Endometrium (tissue), 2 donors: ENCODE data around the gene KAZN.

Experiments
- FAIRE-seq: peaks from 2 replicates; lab custom pipeline; 2012; peaks lifted over from hg19 to GRCh38; lab: Jason Lieb, UNC
- donor health status: control.
- donor health status: control.

KAZN gene

DNA sequence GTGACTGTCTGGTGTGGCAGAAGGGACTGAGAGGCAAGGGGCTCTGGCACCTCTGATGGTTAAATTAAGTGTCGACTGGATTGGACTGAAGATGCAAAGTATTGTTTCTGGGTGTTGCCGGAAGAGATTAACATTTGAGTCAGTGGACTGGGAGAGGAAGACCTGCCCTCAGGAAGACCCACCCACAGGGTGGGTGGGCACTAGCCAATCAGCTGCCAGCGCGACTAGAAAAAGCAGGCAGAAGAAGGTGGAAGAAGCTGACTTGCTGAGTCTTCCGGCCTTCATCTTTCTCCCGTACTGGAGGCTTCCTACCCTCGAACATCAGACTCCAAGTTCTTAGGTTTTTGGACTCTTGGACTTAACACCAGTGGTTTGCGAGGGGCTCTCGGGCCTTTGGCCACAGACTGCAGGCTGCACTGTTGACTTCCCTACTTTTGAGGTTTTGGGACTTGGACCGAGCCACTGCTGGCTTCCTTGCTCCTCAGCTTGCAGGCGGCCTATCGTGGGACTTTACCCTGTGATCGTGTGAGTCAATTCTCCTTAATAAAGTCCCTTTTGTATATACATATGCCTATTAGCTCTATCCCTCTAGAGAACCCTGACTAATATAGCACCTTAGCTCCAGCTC lies 79.6 kb downstream of the KAZN start:
- no peak for FAIRE-seq

DNA sequence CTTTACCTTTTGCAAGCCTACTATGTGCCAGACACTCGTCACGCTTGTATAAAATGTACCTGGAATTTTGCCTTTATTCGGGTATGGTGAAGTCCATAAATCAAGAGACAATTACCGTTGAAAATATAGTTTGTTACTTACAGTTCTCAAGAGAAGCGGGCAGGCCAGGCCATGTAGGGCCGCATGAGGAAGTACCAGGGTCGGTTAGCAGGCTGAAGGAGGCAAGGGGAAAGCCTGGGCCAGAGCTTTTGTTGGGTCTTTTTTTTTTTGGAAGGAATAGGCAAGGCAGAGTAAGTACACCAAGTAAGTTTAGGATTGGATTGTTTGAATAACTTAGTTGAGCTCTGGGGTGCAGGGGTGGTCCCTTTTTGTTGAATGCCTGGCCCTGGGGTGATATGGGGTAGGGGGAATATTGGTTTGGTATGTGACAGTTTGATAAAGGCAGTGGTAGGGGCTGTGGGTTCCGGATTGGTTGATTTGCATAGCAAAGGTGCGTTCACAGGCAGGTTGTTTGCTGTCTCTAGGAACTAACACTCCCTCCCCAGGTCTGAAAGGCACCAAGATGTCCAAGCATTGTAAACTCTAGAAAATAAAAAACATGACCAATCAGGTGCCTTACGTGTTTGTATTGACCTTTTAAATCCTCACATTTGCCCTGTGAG lies 80.7 kb downstream of the KAZN start:
- no peak for FAIRE-seq

DNA sequence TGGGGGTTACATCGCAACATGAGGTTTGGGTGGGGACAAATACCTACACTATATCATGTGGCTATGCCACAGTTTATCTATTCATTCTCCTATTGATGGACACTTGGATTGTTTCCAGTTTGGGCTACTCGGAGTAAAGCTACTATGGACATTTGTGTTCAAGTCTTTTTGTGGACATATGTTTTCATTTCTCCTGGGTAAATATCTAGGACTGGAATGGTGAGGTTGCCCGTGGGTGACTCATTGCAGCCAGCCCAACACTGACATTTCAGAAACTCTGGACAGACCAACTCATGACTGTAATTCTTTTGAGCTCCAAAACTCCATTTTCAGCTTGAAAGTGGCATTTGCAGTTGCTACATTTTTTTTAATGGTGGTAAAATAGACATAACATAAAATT lies 82.7 kb downstream of the KAZN start:
- no peak for FAIRE-seq

DNA sequence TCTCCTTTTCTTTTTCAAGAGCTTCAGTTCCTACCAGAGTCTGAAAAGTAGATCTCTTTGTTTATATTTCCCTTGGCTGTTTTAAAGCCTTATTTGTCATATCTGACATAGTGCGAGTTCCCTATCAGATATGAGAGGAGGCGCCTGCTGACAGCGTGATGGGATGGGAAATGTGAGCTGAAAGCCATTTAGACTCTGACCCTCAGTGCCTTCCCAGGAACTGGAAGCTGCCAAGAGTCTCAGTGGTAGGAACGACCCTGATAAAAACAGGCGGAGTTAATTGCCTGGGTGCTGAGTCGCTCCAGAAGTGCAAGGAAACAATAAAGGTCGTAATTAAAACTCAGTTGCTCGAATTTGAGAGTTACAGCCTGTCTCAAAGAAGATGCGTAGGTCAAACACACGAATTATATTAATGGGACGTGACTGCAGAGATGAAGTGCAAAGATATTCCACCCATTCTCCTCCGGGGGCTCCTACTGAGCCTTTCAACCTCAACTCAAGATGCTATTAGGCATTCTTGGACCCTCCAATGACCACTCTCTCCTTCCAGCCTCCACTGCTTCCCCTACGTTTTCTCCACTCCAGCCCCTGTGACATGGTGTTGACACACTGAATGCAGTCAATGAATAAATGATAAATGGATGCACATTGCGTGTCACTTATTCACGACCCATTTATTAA lies 84.6 kb downstream of the KAZN start:
- no peak for FAIRE-seq

DNA sequence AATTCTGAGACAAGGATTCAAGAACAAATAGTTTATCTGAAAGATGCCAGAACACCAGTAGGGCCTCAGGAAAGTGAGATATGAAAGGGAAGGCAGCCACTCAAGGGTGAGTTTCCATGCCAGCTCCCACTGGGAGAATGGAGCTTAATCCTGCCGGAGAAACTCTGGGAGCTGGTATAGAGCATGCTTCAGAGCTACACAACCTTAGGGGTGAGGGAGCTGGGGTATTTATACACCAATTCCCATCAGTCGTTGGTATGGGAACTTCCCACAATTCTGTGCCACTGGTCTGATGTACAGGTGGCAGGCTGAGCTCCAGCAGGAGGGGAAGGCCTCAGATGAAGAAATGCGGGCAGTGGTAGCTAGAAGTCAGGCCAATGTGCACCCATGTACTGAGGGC lies 86.6 kb downstream of the KAZN start:
- no peak for FAIRE-seq

DNA sequence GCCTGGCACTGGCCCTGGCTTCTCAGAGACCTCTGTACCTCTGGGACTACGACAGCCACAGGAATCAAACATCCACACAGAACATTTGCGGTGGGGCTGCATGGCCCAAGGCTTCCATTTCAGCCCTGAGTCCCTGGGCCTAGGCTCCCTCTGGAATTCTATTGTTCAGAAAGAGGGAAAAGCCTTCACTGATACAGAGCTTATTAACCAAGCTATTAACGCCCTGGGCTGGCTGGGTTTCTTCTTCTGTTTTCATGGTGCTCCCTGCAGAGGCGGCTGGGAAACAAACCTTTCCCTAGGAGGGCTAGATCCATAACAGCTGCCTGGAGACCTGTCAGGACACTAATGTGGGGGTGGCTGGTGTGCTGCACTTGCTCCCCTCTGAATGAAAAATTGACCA lies 88.2 kb downstream of the KAZN start:
- FAIRE-seq: no peak

DNA sequence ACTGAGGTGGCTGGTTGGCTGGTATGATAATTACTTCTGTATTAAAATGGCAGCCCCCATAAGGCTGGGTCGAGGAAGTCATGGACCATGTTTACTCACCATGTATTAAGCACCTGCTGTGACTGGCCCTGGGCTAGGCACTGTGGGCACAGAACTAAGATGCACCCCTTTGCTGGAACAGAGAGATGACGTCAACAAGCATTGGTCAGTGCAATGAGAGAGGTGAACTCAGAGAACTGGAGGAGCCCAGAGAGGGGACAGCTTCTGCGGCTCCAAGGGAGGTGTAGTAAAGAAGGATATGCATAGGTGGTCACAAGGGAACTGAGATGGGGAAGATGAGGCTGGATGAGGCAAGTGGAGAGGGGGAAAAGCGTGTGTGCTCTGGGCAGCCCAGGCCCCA lies 88.7 kb downstream of the KAZN start:
- no peak for FAIRE-seq

DNA sequence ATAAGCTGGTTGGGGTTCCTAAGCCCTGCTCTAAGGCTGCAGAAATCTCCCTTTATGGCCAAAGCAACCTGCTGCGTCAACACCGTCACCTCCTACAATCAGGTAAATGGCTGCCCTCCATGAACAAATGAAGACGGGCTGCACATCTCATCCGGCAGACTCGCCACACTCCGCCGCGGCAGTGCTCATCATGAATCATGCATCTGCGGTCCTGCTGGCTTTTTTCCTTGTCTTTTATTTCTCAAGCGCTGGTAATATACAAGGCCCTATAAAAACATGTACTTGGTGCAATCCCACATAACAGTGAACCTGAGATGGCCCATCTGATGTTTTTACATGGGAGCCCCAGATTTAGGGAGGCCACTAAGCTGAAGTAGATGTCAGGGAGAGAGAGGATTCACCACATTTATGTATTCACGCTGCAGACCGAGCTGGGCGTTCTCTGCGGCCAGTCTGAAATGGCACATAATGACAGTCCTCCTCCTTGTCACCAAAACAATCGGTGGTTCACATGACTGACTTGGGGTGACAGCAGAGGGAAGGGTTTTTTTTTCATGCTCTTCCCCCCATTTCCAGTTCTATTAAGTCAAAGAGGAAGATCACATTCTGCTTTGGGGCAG lies 91.6 kb downstream of the KAZN start:
- FAIRE-seq: no peak

DNA sequence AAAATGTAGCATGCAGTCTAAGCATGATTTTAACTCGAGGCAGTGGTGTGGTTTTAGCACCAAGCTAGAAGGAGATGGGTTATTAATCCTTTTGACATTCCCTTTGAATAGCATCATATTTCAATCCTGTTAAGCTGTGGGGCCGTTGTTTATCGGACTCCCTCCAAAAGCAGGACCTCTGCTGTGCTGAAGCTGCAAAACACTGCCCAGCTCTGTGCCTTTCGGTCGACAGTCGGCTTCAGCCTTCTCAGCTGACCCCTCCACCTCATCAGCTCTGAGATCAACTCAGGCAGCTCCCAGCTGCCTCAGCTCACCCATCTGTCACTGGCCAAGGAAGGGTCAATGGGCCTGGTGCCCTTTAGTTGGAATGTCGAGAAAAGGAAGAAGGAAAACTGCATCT lies 95.5 kb downstream of the KAZN start:
- no peak for FAIRE-seq

DNA sequence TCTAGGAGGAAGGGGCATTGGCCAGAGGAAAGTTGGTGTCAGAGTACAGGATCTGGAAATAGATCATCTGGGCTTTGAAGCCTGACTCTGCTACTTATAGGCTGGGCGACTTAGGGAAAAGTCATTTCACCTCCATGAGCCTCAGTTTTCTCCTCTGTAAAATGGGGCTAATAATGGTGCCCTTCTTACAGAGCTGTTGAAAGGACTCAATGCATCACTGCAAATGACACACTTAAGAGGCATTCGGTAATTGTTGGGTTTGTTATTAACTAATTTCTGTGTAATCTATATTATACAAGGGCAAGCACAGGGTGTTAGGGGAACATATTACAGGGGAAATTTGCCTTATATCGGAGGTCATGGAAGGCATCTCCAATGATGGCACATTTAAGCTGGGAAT lies 96.1 kb downstream of the KAZN start:
- no peak for FAIRE-seq

DNA sequence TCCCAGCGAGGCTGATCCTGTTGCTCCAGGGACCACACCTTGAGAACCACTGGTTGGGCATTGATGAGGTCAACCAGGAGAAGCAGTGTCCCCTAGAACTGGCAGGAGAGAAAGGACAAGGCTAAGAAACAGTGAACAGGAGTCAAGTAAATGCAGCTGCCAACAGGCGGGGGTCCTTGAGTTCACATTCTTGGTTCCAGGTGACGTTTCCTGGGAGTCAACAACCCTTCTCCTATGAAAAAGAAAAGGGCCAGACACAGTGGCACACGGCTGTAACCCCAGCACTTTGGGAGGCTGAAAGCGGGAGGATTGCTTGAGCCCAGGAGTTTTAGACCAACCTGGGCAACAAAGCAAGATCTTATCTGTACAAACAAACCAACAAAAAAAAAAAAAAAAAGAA lies 98.3 kb downstream of the KAZN start:
- FAIRE-seq: no peak

DNA sequence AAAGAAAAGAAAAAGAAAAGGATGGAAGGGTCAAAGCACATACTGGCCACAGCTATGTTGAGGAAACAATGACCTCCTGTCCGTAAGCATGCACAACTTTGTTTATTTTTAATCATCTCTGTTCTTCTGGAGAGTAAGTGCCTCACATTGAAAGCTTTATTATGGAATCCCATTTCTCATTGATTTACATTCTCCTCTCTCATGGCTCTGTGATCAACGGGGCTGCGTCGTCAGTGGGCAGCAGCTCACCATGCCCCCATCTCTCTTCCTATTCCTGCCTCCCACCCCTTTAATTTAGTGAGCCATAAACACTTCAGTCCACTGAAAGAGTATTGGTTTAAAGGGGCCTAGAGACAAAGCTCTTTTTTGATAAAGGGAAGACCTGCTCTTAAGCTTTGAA lies 98.9 kb downstream of the KAZN start:
- FAIRE-seq: no peak

DNA sequence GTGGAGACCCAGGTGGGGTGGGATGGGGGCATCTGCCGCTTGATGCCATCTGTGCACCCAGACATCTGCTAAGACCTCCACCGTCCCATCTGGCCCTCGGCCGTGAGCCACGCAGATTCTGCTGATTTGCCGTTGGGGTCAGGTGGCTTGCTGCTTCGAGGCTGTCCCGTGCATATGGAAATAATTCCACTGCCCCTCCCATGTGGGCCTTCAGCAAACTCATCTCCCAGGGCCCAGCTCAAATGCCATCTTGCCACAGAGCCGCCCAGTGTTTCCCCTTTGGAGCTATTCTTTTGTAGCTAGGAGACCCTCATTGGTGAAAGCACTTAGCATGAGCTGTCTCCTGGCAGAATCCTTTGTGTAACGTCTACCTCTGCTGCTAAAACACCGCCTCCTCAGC lies 99.8 kb downstream of the KAZN start:
- no peak for FAIRE-seq

DNA sequence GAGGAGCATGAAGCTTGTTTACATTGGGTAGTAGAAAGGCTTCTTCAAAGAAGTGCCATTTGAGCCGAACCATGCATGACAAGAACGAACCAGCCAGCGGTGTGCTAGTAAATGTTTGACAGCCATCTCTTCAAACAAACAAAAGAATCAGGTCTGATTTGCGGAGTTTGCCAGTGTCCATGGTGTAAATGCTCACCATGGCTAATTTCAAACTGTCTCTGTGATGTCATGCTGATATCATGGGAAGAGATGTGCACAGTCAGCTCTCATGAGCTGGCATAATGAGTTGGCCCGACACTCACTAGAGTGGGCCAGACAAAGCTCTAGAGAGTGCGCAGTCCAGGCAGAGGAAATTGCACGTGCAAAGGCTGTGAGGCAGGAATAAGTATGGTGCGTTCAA lies 101.1 kb downstream of the KAZN start:
- no peak for FAIRE-seq

DNA sequence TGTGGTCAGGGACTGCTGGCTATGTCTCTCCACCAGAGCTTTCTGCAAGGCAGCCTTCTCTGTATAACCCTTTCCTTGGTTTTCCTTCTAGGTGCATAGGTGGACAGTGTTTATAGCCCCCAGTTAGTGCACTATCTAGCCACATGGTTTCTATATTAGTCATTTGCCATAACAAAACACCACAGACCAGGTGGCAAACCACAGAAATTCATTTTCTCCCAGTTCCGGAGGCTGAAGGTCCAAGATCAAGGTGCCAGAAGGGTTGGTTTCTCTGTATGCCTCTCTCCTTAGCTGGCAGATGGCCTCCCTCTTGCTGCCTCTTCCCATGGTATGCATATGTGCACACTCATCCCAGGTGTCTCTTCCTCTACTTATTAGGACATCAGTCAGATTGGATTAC lies 106.4 kb downstream of the KAZN start:
- no peak for FAIRE-seq

DNA sequence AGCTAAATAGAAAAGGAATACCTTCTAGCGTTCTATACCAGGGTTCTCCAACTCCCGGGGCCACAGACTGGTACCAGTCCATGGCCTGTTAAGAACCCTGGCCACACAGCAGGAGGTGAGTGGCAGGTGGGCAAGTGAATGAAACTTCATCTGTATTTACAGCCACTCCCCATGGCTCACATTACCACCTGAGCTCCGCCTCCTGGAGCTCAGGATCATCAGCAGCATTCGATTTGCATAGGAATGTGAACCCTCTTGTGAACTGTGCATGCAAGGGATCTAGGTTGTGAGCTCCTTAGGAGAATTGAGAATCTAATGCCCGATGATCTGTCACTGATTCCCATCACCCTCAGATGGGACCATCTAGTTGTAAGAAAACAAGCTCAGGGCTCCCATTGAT lies 107.3 kb downstream of the KAZN start:
- no peak for FAIRE-seq

DNA sequence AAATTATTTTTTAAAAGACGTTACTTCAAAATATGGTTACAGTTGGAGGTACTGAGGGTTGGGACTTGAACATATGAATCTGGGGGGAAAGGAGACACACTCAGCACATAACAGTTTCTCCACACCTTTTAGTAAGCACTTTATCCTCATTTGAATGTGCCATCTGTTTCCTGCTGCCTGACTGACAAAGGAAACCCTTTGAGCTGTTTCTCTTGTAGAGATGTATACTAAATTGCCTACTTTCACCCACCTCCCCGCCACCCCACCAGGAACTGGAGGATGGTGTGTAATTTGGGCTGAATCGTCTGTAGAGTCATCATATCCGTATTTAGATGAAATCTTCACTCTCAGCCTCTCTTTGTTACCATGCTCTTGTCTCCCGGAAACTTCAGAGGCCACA lies 108.1 kb downstream of the KAZN start:
- FAIRE-seq: no peak

DNA sequence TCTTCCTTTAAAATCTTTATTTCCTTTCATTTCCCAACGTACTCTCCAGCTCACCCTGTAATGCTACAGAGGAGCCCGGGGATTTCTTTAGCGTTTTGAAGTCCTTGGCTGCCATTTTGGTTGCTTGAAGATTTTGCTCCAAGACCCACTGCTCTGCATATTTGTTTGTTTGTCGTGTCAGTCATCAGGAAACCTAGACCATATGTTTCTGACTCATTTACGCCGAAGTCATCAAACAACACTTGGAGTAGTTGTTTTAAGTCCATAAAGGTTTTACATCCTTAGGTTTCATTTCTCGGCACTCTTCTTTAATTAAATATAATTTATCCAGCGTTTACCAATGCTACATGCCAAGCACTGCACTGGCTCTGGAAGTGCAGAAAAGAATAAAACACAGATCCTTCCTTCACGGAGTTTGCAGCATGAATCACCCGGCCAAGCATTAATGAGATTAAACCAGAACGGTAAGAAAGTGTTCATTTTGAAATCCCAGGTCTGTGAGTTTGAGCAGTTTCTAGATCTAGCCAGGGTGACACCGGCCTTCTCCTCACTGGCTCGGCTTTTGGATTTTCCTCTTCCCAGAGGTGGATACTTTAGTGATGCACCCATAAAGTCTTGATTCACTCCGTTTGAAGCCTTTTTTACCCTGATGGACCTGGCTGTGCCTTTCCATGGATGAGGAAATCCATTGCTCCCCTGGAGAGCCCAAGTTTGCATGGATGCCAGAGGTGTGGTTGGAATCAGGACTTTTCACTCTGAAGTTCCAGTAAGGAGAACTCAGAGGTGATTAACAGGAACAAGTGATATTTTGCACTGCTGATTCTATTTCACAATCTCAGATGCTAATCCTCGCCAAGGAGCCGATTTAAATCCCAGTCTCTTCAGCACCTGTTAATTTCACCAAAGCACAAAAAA lies 109.3 kb downstream of the KAZN start:
- no peak for FAIRE-seq

DNA sequence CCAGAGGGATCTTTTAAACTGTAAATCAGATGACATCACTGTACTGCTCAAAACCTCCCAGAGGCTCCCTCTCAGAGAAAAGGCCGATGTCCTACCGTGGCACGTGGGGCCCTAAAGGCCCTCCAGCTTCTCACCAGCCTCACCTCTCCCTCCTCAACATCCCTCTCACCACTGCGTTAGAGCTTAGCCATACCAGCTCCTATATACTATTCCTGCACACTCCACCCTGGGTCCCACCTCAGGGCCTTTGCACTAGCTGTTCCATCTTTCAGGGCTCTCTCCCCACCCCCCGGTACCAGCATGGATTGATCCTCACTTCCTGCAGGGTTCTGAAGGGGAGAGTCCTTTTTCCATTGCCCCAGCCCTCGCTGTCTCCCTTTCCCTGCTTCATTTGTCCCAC lies 111.8 kb downstream of the KAZN start:
- FAIRE-seq: no peak

DNA sequence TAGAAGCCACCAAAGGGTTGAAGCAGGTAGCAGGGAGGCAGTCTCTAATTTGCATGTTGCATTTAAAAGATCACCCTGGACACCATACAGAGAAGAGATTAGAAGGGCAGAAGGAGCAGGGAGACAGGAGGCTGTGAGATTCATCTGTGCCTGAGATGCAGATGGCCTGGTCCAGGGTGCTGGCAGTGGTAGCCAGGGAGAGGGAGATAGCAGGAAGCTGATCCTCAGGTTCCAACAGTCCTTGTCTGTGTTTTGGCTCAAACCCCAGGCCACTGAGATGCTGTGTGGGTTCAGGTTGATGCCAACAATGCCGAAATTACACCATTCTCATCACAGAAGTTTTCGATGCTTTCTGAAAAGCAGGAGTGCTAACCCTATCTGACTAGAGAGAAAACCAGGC lies 113.7 kb downstream of the KAZN start:
- FAIRE-seq: no peak

DNA sequence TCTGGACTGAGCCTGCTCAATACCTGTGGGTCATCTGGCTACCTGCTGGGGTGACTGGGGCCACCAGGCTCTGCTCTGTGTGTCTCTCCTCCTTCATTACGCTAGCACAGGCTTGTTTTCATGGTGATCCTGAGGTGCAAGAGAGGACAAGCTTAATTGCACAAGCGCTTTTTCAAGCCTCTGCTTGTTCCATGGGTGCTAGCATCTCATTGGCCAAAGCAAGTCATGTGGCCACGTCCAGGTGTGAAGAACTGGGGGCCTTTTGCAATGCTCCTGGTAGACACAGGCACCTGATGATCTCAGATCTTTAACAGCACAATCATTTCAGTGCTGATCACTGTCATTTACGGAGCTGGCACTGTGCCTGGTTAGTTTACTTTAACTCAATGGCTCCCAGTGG lies 114.6 kb downstream of the KAZN start:
- no peak for FAIRE-seq

DNA sequence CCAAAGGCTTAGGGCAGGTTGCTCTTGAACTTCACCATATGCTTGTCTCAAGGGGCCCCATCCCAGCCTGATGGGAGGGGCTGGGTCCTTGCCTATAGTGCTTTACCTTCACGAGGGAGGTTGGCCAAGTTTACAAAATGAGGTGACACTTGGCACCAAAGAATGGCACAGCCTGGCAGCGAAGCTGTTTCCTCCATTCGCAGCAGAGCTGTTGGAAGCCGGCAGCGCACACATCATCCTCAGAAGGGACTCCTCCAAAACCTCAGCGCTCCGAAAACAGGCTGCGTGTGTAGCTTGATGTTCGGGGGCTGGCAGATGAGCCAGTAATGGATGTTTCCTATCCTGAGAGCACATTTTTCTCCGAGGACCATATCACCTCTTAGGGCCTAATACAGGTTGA lies 116.8 kb downstream of the KAZN start:
- no peak for FAIRE-seq
